ENCODE results near the gene ZNF554.

Gene ZNF554

DNA sequence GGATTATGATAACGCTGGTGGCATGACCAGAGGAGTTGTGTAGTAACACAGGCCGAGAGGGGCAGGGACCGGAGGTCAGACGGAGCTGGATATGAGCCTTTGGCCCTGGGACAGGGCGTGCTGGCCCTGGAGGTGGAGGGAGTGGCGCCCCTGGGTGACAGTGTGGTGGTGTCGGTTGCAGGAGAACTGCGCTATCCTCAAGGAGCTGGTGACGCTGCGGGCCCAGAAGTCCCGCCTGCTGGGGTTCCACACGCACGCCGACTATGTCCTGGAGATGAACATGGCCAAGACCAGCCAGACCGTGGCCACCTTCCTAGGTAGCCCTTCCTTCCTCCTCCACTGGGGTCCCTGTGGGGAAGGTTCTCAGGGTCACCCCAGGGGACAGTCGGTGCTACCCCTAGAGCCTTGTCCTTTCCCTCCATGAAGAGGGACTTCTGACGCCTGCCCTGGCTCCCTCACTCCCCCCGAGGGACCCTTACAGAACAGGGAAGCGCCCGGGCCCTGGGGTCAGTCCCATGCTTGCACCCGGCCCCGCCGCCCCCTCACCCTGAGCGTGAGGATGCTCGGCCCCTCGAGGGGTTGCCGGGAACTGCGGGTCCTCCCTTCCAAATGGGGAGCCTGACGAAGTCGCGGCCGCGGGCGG is 12.8 kb upstream of the ZNF554 start:
- H3K27ac ChIP-seq = no peak overlapping the region
- no peak for DNase-seq (ENCODE audit: low read depth, low spot score)

DNA sequence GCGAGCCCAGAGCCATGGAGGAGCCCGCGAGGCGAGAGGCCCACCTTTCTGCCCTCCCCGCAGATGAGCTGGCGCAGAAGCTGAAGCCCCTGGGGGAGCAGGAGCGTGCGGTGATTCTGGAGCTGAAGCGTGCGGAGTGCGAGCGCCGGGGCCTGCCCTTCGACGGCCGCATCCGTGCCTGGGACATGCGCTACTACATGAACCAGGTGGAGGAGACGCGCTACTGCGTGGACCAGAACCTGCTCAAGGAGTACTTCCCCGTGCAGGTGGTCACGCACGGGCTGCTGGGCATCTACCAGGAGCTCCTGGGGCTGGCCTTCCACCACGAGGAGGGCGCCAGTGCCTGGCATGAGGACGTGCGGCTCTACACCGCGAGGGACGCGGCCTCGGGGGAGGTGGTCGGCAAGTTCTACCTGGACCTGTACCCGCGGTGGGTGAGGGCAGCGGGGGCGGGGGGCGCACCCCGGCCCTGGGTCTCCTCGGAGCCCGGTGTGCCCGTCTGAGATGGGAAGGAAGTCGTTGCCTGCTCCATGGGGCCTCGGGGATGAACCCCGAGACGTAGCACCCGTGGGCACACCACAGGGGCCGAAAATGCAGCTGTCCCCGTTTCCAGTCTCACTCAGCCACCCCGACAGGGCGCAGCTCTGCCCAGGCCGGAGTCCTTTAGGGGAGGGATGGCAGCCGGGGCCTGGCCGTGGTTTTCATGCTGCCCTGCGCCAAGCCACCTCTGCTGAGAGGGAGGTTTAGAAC is 12.1 kb upstream of the ZNF554 start:
- no peak overlapping the region for H3K27ac ChIP-seq
- DNase-seq (ENCODE audit: low read depth, low spot score) = no peak

DNA sequence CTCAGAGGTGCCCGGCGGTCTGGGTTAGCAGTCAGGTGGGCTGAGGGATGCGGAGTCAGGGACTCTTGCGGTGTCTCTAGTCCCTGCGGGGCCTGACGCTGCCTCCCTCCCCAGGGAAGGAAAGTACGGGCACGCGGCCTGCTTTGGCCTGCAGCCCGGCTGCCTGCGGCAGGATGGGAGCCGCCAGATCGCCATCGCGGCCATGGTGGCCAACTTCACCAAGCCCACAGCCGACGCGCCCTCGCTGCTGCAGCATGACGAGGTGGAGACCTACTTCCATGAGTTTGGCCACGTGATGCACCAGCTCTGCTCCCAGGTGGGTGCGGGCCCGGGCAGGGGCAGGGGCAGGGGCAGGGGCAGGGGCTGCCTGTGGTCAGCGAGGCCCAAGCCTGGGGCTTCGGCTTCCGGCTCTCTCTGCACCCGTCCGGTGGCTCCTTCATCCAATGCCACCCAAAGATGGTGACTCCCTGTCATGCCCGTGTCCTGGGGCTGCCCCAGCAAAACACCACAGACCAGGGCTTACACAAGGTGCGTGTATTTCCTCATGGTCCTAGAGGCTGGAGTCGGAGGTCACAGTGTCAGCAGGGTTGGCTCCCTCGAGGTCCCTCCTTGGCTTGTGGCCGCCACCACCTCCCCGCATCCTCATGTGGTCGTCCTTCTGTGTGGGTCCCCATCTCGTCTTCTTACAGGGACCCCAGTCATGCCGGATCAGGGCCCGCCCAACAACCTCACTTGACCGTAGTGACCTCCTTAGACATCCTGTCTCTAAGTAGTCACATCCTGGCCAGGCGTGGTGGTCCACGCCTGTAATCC is 11.3 kb upstream of the ZNF554 start:
- no peak overlapping the region for H3K27ac ChIP-seq

GRCh38 chr19:2809387-2810140 is 10.1 kb upstream of the ZNF554 start:
- H3K27ac ChIP-seq = no peak overlapping the region
- no peak for DNase-seq (ENCODE audit: low read depth, low spot score)

More for the DNA sequence above, 11.3 kb upstream of the ZNF554 start:
- DNase-seq (ENCODE audit: low read depth, low spot score) = no peak

DNA sequence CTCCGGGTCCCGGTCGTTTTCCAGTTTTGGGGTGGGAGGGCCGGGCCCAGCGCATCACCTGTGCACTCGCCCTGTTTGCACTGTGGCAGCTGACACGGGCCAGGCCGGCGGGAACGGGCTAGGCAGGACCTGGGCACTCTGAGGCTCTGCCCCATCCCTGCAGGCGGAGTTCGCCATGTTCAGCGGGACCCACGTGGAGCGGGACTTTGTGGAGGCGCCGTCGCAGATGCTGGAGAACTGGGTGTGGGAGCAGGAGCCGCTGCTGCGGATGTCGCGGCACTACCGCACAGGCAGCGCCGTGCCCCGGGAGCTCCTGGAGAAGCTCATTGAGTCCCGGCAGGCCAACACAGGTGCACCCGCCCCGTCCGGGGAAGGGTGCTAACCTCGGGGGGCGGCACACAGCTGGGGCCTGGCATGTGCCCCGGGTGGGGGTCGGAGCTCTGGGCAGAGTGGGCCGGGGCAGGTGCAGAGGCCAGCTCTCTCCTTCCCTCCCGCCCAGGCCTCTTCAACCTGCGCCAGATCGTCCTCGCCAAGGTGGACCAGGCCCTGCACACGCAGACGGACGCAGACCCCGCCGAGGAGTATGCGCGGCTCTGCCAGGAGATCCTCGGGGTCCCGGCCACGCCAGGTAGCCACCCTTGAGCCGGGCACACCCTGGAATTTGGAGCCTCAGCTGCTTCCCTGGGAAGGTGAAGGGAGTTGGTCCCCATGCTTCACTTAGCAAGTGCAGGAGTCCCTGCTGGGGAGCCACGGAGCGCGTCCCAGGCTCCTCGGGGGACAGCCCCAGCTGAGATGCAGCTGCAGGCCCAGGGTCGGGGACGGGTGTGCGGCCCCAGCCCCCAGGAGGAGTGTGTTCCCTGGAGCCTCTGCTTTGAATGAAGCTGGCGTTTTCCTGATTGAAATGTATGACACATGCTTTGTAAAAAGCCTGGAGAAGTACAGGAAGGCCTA is 9.3 kb upstream of the ZNF554 start:
- no peak for DNase-seq (ENCODE audit: low read depth, low spot score)
- H3K27ac ChIP-seq = no peak overlapping the region

GRCh38 chr19:2811221-2811722 is 8.4 kb upstream of the ZNF554 start:
- DNase-seq (ENCODE audit: low read depth, low spot score) = no peak
- no peak overlapping the region for H3K27ac ChIP-seq

- DNase-seq (ENCODE audit: low read depth, low spot score) = no peak
- no peak overlapping the region for H3K27ac ChIP-seq
Measured at GRCh38 chr19:2811735-2812413, 7.8 kb upstream of the ZNF554 start.

GRCh38 chr19:2812414-2813234 is 7.0 kb upstream of the ZNF554 start:
- no peak for DNase-seq (ENCODE audit: low read depth, low spot score)
- no peak overlapping the region for H3K27ac ChIP-seq

DNA sequence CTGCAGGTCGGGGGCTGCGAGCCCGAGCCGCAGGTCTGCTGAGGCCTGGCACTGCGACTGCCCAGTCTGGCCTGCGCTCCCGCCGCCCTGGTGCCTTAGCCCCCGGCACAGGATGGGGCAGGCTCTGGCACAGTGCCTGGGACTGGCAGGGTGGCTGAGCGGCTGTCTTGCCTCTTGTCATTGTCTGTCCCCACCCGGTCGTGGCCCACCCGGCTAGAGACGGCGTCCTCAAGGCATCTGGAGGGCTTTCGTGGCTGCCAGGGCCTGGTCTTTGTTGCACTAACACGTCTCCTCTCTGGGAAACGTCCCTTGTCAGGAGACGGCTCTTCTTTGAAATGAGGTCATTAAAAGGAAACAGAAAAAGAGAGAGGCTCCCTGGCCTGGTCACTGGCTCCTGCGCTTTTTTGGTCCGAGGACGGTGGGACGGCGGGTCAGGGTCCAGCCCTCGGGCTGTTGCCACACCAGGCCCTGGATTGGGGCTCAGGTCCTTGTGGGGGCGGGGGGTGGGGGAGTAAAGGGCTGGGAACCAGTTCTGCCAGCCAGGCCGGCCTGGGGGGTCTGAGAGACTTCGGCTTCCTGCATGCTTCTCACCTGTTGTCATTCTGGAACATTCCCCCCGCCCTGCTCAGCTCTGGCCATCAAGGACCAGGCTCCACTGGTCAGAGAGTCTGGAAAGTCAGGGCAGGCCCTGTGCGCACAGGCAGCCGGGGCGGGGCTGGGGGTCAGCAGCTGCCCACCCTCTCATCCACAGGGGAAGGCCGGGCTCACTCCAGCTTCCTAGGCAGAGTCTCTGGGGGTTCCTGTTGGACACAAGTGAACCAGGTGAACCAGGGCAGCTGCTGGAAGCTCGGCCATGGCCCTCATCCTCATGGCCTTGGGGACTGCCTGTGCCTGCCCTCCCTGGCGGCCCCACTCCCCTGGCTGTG is 6.2 kb upstream of the ZNF554 start:
- DNase-seq (ENCODE audit: low read depth, low spot score) = no peak
- no peak overlapping the region for H3K27ac ChIP-seq

GRCh38 chr19:2814426-2814825 is 5.2 kb upstream of the ZNF554 start:
- H3K27ac ChIP-seq = no peak overlapping the region
- DNase-seq (ENCODE audit: low read depth, low spot score) = no peak

GRCh38 chr19:2815191-2815614 is 4.5 kb upstream of the ZNF554 start:
- DNase-seq (ENCODE audit: low read depth, low spot score) = no peak

DNA sequence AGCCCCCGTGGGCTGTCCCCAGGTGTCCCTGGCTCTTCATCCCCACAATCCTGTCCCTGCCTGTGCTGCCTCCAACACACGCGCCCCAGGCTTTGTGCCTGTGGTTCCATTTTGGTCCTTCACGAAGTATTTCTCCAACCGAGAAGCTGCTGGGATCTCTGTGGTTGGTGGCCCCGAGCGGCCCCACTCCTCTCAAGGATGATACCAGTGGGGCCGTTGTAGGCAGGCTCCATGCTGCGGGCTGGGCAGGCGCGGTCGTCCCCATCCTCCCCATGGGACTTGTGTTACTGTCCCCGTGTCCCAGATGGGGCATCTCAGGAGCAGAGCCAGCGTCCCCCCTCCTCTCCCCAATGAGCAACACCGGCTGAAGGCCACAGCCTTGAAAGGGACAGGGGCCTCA is 3.7 kb upstream of the ZNF554 start:
- DNase-seq (ENCODE audit: low read depth, low spot score) = no peak
- no peak overlapping the region for H3K27ac ChIP-seq

More at GRCh38 chr19:2815191-2815614, 4.5 kb upstream of the ZNF554 start:
- H3K27ac ChIP-seq = no peak overlapping the region

DNA sequence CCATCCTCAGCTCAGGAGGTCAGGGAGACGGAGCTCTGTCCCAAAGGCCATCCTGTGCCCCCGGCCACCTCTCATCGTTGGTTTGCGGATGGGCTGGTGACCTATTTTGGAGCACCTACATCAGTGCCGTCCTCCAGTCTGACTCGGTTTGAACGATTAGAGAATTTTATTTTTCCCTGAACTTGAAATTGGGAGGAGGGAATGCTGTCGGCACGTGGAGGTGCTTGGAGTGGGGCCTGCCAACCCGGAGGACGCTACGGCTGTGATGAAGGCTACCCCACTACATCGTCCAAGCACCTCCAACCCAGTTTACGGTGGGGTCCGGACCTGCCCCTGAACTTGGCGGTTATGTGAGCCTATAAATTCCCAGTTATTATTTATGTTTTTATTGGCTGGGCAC is 3.0 kb upstream of the ZNF554 start:
- DNase-seq (ENCODE audit: low read depth, low spot score) = no peak
- H3K27ac ChIP-seq = no peak overlapping the region

DNA sequence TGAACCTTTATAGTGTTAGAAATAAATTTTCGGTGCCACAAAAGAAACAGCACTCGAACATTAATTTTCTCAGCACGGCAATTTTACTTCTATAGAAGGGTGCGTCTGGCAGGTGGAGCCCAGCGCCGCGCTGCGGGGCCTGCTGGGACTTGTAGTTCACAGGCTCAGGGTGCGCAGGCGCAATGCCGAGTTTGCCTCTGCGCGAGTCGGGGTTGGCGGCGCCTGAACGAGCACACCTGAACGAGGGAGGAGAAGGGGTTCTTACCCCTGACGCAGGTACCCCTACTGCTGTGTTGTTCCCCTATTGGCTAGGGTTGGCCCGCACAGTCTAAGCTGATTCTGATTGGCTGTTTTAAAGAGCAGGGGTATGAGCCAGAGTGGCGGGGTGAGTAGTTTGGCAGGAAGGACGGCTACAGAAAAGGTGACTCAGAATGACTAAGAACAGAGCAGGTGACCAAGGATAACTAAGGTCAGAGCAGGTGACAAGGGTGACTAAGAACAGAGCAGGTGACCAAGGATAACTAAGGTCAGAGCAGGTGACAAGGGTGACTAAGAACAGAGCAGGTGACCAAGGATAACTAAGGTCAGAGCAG is 2.3 kb upstream of the ZNF554 start:
- H3K27ac ChIP-seq = peak overlapping the region; percentile 45
- DNase-seq (ENCODE audit: low read depth, low spot score) = peak; percentile 14

DNA sequence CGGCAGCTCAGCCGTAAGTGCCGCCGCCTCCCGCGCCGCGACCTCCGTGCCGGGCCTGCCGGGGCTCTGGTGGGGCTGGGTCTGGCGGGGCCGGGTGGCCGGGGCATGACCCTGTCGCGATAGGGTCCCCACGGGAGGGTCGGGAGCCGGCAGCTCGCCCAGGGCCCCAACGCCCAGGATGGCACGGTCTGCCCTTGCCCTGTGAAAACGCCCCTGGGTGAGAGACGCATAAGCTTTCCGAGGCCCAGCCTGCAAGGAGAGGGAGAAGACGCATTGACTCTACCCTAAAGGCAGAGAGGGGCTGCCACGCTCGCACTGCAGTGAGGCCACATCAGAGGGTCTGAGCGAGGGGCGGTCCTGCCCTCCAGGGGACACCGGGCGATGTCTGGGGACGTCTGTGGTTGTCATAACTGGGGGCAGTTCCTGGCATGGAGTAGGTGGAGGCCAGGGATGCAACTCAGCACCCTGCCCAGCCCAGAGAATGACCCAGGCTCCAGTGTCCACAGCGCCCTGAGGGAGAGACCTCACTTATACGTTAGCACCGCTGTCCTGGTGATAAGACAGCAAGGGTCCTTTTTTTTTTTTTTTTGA is 539 bp downstream of the ZNF554 start:
- DNase-seq (ENCODE audit: low read depth, low spot score) = no peak
- no peak overlapping the region for H3K27ac ChIP-seq

- no peak for DNase-seq (ENCODE audit: low read depth, low spot score)
- H3K27ac ChIP-seq = no peak overlapping the region
Measured at GRCh38 chr19:2822846-2823245, 3.2 kb downstream of the ZNF554 start.
